Trophoblast cell (in vitro differentiated cells and primary cell): Measurements from ENCODE around the gene PLEKHD1.

Experiments used
- DNase-seq, 2 donors: peaks; one replicate each; pipeline ENCODE4 v3.0.0-alpha.2; 2016
- H2AFZ ChIP-seq: 2 replicates; pipeline ENCODE4 v1.6.1; 2013; ENCODE audit warnings: low read length, moderate library complexity, mild to moderate bottlenecking; ENCODE audit not compliant: insufficient read depth, poor library complexity
- H2AK5ac ChIP-seq: 2 replicates; pipeline ENCODE4 v1.6.1; 2013; ENCODE audit warnings: mild to moderate bottlenecking, low read length
- H2BK120ac ChIP-seq: 2 replicates; pipeline ENCODE4 v1.6.1; 2013; ENCODE audit warnings: low read length, mild to moderate bottlenecking, moderate library complexity; ENCODE audit not compliant: insufficient read depth, poor library complexity
- H2BK12ac ChIP-seq: 2 replicates; pipeline ENCODE4 v1.6.1; 2013; ENCODE audit warnings: mild to moderate bottlenecking, low read length, moderate library complexity
- H2BK5ac ChIP-seq: 2 replicates; pipeline ENCODE4 v1.6.1; 2013; ENCODE audit warnings: low read length, low read depth, moderate library complexity, mild to moderate bottlenecking; ENCODE audit not compliant: poor library complexity
- H3K14ac ChIP-seq: 2 replicates; pipeline ENCODE4 v1.6.1; 2013; ENCODE audit warnings: mild to moderate bottlenecking, low read length
- H3K18ac ChIP-seq: 2 replicates; pipeline ENCODE4 v1.6.1; 2013; ENCODE audit warnings: mild to moderate bottlenecking, low read length
- H3K23ac ChIP-seq: 2 replicates; pipeline ENCODE4 v1.6.1; 2013; ENCODE audit warnings: low read length
- H3K27ac ChIP-seq: 2 replicates; pipeline ENCODE4 v1.5.1; 2013; ENCODE audit warnings: low read depth, mild to moderate bottlenecking, inconsistent platforms, low read length, moderate library complexity
- H3K27me3 ChIP-seq: 2 replicates; pipeline ENCODE4 v1.6.1; 2013; ENCODE audit warnings: inconsistent platforms, mild to moderate bottlenecking, low read length, moderate library complexity; ENCODE audit not compliant: insufficient read depth
- H3K36me3 ChIP-seq, 2 experiments: 1 replicate in 1 of 2; 2 replicates in 1 of 2; pipeline ENCODE4 v1.6.1; 2013; ENCODE audit warnings: low read length in 2 of 2, mild to moderate bottlenecking in 2 of 2, moderate library complexity in 1 of 2; ENCODE audit not compliant: insufficient read depth in 2 of 2, control insufficient read depth in 1 of 2
- H3K4ac ChIP-seq: 2 replicates; pipeline ENCODE4 v1.6.1; 2013; ENCODE audit warnings: low read depth, mild to moderate bottlenecking, low read length, moderate library complexity
- H3K4me1 ChIP-seq, 2 experiments: 1 replicate in 1 of 2; 2 replicates in 1 of 2; pipeline ENCODE4 v1.6.1; 2013; ENCODE audit warnings: low read length in 2 of 2, mild to moderate bottlenecking in 2 of 2, moderate library complexity in 1 of 2; ENCODE audit not compliant: insufficient read depth in 2 of 2, control insufficient read depth in 1 of 2
- H3K4me2 ChIP-seq: 2 replicates; pipeline ENCODE4 v1.6.1; 2013; ENCODE audit warnings: inconsistent platforms, mild to moderate bottlenecking, low read length, moderate library complexity
- H3K4me3 ChIP-seq: 2 replicates; pipeline ENCODE4 v1.5.1; 2013; ENCODE audit warnings: mild to moderate bottlenecking, low read depth, low read length, inconsistent platforms
- H3K79me1 ChIP-seq: one replicate; pipeline ENCODE4 v1.6.1; 2013; ENCODE audit warnings: low read length
- H3K79me2 ChIP-seq: 2 replicates; pipeline ENCODE4 v1.6.1; 2013; ENCODE audit warnings: low read length, mild to moderate bottlenecking; ENCODE audit not compliant: control insufficient read depth, insufficient read depth, poor library complexity
- H3K9ac ChIP-seq: 2 replicates; pipeline ENCODE4 v1.6.1; 2013; ENCODE audit warnings: mild to moderate bottlenecking, low read length
- H3K9me3 ChIP-seq: 2 replicates; pipeline ENCODE4 v1.6.1; 2013; ENCODE audit warnings: low read depth, mild to moderate bottlenecking, control low read depth, inconsistent platforms, low read length; ENCODE audit not compliant: insufficient read depth
- H4K12ac ChIP-seq: 2 replicates; pipeline ENCODE4 v1.6.1; 2013; ENCODE audit warnings: low read depth, mild to moderate bottlenecking, low read length, moderate library complexity
- H4K8ac ChIP-seq: 2 replicates; pipeline ENCODE4 v1.6.1; 2013; ENCODE audit warnings: low read depth, mild to moderate bottlenecking, low read length, moderate library complexity
- H4K91ac ChIP-seq: one replicate; pipeline ENCODE4 v1.6.1; 2013; ENCODE audit warnings: low read depth, mild to moderate bottlenecking, low read length, moderate library complexity
- WGBS: extraction: QIAGEN DNeasy Blood & Tissue Kit; methylation state at CpG from one replicate; pipeline ENCODE4 v1.1.7; 2013; ENCODE audit warnings: missing lambda C conversion rate; ENCODE audit not compliant: insufficient read length, insufficient coverage; ENCODE audit errors: extremely low coverage; 5-methylcytosine and 5-hydroxymethylcytosine counted together

Gene PLEKHD1

GRCh38 chr14:69460093-69460701, 24.3 kb upstream of the PLEKHD1 start:
- H3K9me3 ChIP-seq: no peaks in the 10 kb centered on the region
- H3K9ac ChIP-seq: no peak overlapping the region
- H2AFZ ChIP-seq: no peak overlapping the region
- H3K27ac ChIP-seq: no peak overlapping the region
- H2BK12ac ChIP-seq: no peak overlapping the region
- no peaks in the 10 kb centered on the region for H3K79me2 ChIP-seq
- no peaks in the 10 kb centered on the region for H3K27me3 ChIP-seq
- no peaks in the 10 kb centered on the region for H3K4me1 ChIP-seq
- H4K8ac ChIP-seq: no peak overlapping the region
- H3K23ac ChIP-seq: no peak overlapping the region
- no peak overlapping the region for H3K18ac ChIP-seq
- no peak overlapping the region for H3K4me3 ChIP-seq
- H2BK120ac ChIP-seq: no peak overlapping the region
- no peak overlapping the region for H3K4me2 ChIP-seq
- no peak overlapping the region for H4K12ac ChIP-seq
- no CpG with 5 or more reads among the region's 4 CpGs for WGBS
- H2AK5ac ChIP-seq: no peak overlapping the region
- H3K36me3 ChIP-seq: peaks cover 10 to 15% of the 10 kb centered on the region in 2 experiments
- H4K91ac ChIP-seq: no peak overlapping the region
- no peak overlapping the region for H3K4ac ChIP-seq
- no peaks in the 10 kb centered on the region for H3K79me1 ChIP-seq
- peak; percentile 75 to 92 for DNase-seq
- no peak overlapping the region for H2BK5ac ChIP-seq
- no peak overlapping the region for H3K14ac ChIP-seq

GRCh38 chr14:69464379-69464778, 20.1 kb upstream of the PLEKHD1 start:
- no peak overlapping the region for H2AFZ ChIP-seq
- H3K9me3 ChIP-seq: no peaks in the 10 kb centered on the region
- H4K8ac ChIP-seq: no peak overlapping the region
- H3K27me3 ChIP-seq: no peaks in the 10 kb centered on the region
- H3K4me3 ChIP-seq: no peak overlapping the region
- H3K4ac ChIP-seq: no peak overlapping the region
- no peak overlapping the region for H4K12ac ChIP-seq
- H4K91ac ChIP-seq: no peak overlapping the region
- no peak overlapping the region for H3K18ac ChIP-seq
- H3K4me1 ChIP-seq: no peaks in the 10 kb centered on the region
- H2BK5ac ChIP-seq: no peak overlapping the region
- H3K79me1 ChIP-seq: no peaks in the 10 kb centered on the region
- no peak overlapping the region for H3K23ac ChIP-seq
- no peak overlapping the region for H3K14ac ChIP-seq
- H3K9ac ChIP-seq: no peak overlapping the region
- H3K79me2 ChIP-seq: no peaks in the 10 kb centered on the region
- H3K4me2 ChIP-seq: no peak overlapping the region
- no peak overlapping the region for H2BK12ac ChIP-seq
- no peak overlapping the region for H2AK5ac ChIP-seq
- DNase-seq: no peak
- peaks cover 2 to 3% of the 10 kb centered on the region in 2 experiments for H3K36me3 ChIP-seq
- H2BK120ac ChIP-seq: no peak overlapping the region
- H3K27ac ChIP-seq: peak overlapping the region; percentile 3

GRCh38 chr14:69464829-69465228, 19.7 kb upstream of the PLEKHD1 start:
- H3K36me3 ChIP-seq: peaks cover 2 to 3% of the 10 kb centered on the region in 2 experiments
- H2BK120ac ChIP-seq: no peak overlapping the region
- H3K14ac ChIP-seq: no peak overlapping the region
- H3K4me1 ChIP-seq: no peaks in the 10 kb centered on the region
- no peak overlapping the region for H3K18ac ChIP-seq
- no peak overlapping the region for H3K23ac ChIP-seq
- H2BK5ac ChIP-seq: no peak overlapping the region
- H3K79me1 ChIP-seq: no peaks in the 10 kb centered on the region
- H4K8ac ChIP-seq: no peak overlapping the region
- H3K9ac ChIP-seq: no peak overlapping the region
- no peak for DNase-seq
- H4K12ac ChIP-seq: no peak overlapping the region
- H2AFZ ChIP-seq: no peak overlapping the region
- no peak overlapping the region for H3K4me2 ChIP-seq
- no peaks in the 10 kb centered on the region for H3K79me2 ChIP-seq
- no peak overlapping the region for H2AK5ac ChIP-seq
- H3K4me3 ChIP-seq: no peak overlapping the region
- H4K91ac ChIP-seq: no peak overlapping the region
- no peaks in the 10 kb centered on the region for H3K9me3 ChIP-seq
- H3K27me3 ChIP-seq: no peaks in the 10 kb centered on the region
- H2BK12ac ChIP-seq: no peak overlapping the region
- no CpG with 5 or more reads among the region's 6 CpGs for WGBS
- H3K4ac ChIP-seq: no peak overlapping the region
- peak overlapping the region; percentile 3 for H3K27ac ChIP-seq

- Histone ChIP-seq H3K23ac (no peak overlapping the region), H2BK120ac (no peak overlapping the region), H3K27ac (no peak overlapping the region)
Observed at GRCh38 chr14:69468949-69469348, 15.6 kb upstream of the PLEKHD1 start.

More at GRCh38 chr14:69468949-69469348, 15.6 kb upstream of the PLEKHD1 start:
- Histone ChIP-seq H3K9me3 (peaks cover 2% of the 10 kb centered on the region), H3K79me2 (no peaks in the 10 kb centered on the region), H3K4me1 (peaks cover 0 to 8% of the 10 kb centered on the region in 2 experiments), H2BK12ac (no peak overlapping the region), H2AFZ (no peak overlapping the region), H3K18ac (no peak overlapping the region), H3K79me1 (no peaks in the 10 kb centered on the region), H3K4me3 (no peak overlapping the region), H3K14ac (no peak overlapping the region), H2AK5ac (no peak overlapping the region), H4K8ac (no peak overlapping the region), H4K12ac (no peak overlapping the region), H3K4me2 (no peak overlapping the region), H2BK5ac (no peak overlapping the region), H3K4ac (no peak overlapping the region), H3K36me3 (no peaks in the 10 kb centered on the region), H3K27me3 (no peaks in the 10 kb centered on the region), H3K9ac (no peak overlapping the region), H4K91ac (no peak overlapping the region)
- no CpG with 5 or more reads among the region's 2 CpGs for WGBS
- no peak for DNase-seq
